ENCODE results near the gene HHLA2. TPM values are rescaled to one million over a fixed set of nuclear protein-coding genes. Genes with fewer than 3 reads are reported as not detected.

Gene HHLA2
- total RNA-seq, 1 donor: not detected

DNA sequence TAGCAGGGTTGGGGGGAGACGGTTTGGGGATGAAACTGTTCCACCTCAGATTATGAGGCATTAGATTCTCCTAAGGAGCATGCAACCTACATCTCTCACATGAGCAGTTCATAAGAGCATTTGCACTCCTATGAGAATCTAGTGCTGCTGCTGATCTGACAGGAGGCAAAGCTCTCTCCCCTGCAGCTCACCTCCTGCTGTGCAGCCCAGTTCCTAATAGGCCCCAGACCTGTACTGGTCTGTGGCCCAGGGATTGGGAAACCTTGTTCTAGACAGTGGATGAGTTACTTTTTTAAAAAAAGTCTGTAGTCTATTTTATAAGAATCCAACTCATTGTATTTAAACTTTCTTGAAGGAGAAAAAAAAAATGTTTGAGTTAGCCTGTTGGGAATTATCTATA, 100.0 kb downstream of the HHLA2 start:
- TF ChIP-seq, protein P1, sequence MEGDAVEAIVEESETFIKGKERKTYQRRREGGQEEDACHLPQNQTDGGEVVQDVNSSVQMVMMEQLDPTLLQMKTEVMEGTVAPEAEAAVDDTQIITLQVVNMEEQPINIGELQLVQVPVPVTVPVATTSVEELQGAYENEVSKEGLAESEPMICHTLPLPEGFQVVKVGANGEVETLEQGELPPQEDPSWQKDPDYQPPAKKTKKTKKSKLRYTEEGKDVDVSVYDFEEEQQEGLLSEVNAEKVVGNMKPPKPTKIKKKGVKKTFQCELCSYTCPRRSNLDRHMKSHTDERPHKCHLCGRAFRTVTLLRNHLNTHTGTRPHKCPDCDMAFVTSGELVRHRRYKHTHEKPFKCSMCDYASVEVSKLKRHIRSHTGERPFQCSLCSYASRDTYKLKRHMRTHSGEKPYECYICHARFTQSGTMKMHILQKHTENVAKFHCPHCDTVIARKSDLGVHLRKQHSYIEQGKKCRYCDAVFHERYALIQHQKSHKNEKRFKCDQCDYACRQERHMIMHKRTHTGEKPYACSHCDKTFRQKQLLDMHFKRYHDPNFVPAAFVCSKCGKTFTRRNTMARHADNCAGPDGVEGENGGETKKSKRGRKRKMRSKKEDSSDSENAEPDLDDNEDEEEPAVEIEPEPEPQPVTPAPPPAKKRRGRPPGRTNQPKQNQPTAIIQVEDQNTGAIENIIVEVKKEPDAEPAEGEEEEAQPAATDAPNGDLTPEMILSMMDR (IDR thresholded peaks at IDR 0.05; ENCODE audit: insufficient read depth, low read depth, low read length): no peak
- no peak for DNase-seq (ENCODE audit: low read depth)
- no peak overlapping the region for H3K4me3 ChIP-seq (ENCODE audit: low read depth, low read length)

DNA sequence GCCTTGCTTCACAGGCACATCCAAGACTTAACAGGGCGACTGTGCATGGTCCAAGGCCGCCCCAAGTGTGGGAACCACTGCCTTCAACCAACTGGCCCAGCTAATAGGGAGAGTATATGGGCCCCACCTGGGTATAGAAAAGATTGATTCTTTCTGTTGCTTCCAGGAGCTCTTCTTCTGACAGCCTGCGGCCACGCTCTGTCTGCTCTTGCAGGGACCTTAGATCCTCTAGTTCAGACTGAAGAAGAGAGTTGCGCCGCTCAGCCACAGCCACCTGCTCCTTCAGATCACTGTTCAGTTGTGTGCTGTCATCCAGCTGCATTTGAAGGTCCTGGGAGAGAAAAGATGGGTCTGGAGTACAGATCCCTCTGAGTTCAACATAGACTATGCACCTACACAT, 102.2 kb downstream of the HHLA2 start:
- no peak for DNase-seq (ENCODE audit: low read depth)
- TF ChIP-seq, protein P1 (IDR thresholded peaks at IDR 0.05; ENCODE audit: insufficient read depth, low read depth, low read length): no peak
- no peak overlapping the region for H3K4me3 ChIP-seq (ENCODE audit: low read depth, low read length)

DNA sequence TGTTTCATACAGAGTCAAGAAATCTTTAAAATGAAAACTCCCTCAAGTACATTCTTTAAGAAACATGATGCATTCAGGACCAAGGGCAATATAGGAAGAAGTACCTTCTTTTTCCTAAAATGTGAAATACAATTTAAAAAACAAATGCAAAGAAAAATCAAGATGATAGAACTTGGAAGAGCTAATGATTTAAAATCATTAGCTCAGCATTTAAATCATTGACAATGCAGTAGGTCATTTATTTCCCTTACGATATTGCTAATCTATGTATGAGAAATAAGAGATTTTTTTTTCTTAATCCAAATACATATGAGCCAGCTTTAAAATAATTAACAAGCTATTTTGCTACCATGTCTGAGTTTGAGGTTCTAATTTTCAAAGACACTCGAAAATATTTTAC, 105.5 kb downstream of the HHLA2 start:
- TF ChIP-seq, protein P1 (IDR thresholded peaks at IDR 0.05; ENCODE audit: insufficient read depth, low read depth, low read length): no peak
- DNase-seq (ENCODE audit: low read depth): no peak
- H3K4me3 ChIP-seq (ENCODE audit: low read depth, low read length): no peak overlapping the region

DNA sequence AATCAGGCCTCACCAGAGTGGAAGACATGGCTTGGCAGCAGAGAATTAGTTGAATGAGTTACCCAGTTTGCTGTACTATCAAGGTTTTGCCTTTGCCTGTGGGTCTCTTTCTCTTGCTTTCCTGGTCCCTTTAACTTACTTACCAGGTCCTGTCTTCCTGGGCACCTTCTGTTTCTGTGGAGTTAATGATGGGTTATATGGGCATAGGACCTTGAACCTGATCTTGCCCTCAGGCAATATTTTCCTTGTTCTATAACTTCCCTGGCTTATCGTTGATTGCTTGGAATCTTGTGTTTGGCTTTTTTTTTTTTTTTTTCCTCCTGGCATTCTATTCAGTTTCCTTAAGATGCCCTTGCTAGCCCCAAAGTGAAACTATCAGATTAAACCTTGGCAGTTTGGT, 106.8 kb downstream of the HHLA2 start:
- no peak overlapping the region for H3K4me3 ChIP-seq (ENCODE audit: low read depth, low read length)
- DNase-seq (ENCODE audit: low read depth): no peak
- TF ChIP-seq, protein P1 (IDR thresholded peaks at IDR 0.05; ENCODE audit: insufficient read depth, low read depth, low read length): no peak

DNA sequence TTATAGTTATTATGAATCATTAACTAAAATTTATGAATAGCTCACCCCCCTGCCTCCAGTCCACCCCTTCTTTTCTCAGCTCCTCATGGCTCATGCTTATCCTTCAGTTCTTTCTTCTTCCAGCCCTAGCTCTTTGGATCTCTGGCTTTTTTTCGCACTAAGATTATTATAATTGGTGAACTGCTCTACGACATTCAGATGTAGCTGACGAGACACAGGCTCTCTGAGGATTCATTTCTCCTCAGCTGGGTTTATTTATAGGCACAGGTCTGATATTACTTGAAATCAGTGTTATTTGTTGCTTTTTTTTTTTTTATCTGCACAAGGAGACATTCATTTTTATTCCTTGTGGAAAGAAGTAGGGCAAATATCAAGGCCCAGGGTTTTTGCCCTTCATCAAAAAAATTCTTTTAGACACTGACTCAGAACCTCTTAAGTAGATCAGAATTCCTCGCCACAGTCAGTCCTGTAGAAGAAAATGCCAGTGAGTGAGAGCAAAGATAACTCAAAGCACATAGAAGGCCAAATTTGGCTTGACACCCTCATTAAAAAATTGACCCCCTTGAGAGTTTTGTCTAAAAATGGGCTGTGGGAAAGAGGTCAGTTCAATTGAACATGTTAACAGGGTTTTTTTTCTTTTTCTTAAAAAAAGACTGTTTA, 107.5 kb downstream of the HHLA2 start:
- no peak for DNase-seq (ENCODE audit: low read depth)

DNA sequence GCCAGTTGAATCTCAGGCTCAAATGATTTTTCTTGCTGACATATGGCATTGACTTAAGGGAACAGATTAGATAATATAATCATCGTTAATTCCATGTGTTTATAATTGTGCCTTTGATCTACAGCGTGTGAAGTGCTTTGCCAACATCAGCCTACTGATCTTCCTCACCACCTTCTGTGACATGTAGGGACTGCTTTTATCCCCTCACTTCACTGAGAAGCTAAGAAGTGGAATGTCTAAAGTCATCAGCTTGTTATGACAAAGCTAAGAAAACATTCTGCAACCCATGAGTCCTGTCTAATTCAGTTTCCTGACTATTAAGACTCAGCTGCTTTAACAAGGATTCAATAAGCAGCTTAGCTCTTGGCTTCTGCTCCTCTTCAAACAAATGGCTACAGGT, 108.0 kb downstream of the HHLA2 start:
- no peak for DNase-seq (ENCODE audit: low read depth)
- TF ChIP-seq, protein P1 (IDR thresholded peaks at IDR 0.05; ENCODE audit: insufficient read depth, low read depth, low read length): no peak
- H3K4me3 ChIP-seq (ENCODE audit: low read depth, low read length): no peak overlapping the region

More for the DNA sequence above, 107.5 kb downstream of the HHLA2 start:
- H3K4me3 ChIP-seq (ENCODE audit: low read depth, low read length): no peak overlapping the region
- TF ChIP-seq, protein P1 (IDR thresholded peaks at IDR 0.05; ENCODE audit: insufficient read depth, low read depth, low read length): no peak

All from fibroblast of villous mesenchyme (primary cell).